K562 (cell line): ENCODE measurements around the gene VRK2. TPM values are rescaled to one million over a fixed set of nuclear protein-coding genes. Genes with fewer than 3 reads are reported as not detected.
A peak's percentile ranks its signal among the peaks of the same experiment; 100 is the strongest.

ENCODE experiments used
- BHLHE40 ChIP-seq: IDR thresholded peaks from 2 replicates; pipeline ENCODE4 v1.6.1; 2011; ENCODE audit warnings: low read length, improper control_type of control experiment
- JUNB ChIP-seq: fragments of 450-650 bp; formaldehyde crosslinking; conservative IDR thresholded peaks from 2 replicates; pipeline ENCODE4 v1.4.0; 2020; ENCODE audit warnings: mild to moderate bottlenecking
- PYGO2 ChIP-seq: fragments of 450-650 bp; IDR thresholded peaks from 2 replicates; pipeline ENCODE4 v1.6.1; 2016; ENCODE audit warnings: mild to moderate bottlenecking, missing genetic modification characterization, moderate library complexity, missing compliant biosample characterization
- RBM15 ChIP-seq: fragments of 200-400 bp; formaldehyde crosslinking; IDR thresholded peaks from 2 replicates; pipeline ENCODE4 v1.6.1; 2018; ENCODE audit warnings: mild to moderate bottlenecking, low read length, moderate library complexity; ENCODE audit not compliant: insufficient read depth
- SNRNP70 ChIP-seq: fragments of 200-400 bp; formaldehyde crosslinking; optimal IDR thresholded peaks from 2 replicates; pipeline ENCODE3; 2017; ENCODE audit warnings: low read depth, low read length
- SRSF9 ChIP-seq: fragments of 200-400 bp; formaldehyde crosslinking; IDR thresholded peaks from 2 replicates; pipeline ENCODE4 v1.6.1; 2017; ENCODE audit warnings: low read depth, low read length, borderline replicate concordance
- TSC22D4 ChIP-seq: fragments of 450-650 bp; IDR thresholded peaks from 2 replicates; pipeline ENCODE4 v1.6.1; 2016; ENCODE audit warnings: missing genetic modification characterization, missing biosample characterization, control low read depth
- ZKSCAN8 ChIP-seq: fragments of 200-800 bp; sonication (Bioruptor generic); IDR thresholded peaks from 2 replicates; pipeline ENCODE4 v1.6.1; 2016; ENCODE audit warnings: missing genetic modification characterization, missing compliant biosample characterization
- polyA plus RNA-seq, 8 experiments: library from polyadenylated mRNA; depleted of rRNA in 4 of 8; stranded (reverse) in 5 of 8; unstranded in 3 of 8; fragments of >200 nt; fragmentation: Nextera tagmentation in 2 of 8; fragmentation: Illumina TruSeq in 1 of 8; extraction: Ambion mirVana in 2 of 8; extraction: Trizol in 1 of 8; gene quantifications; 2 replicates each; pipeline versions ENCODE4 v1.2.1 to v1.2.3, GENCODE V29; 2011 to 2014; ENCODE audit warnings: inconsistent platforms in 1 of 8, missing spikeins in 1 of 8
- total RNA-seq, 7 experiments: library from RNA; depleted of rRNA in 6 of 7; stranded (reverse); fragments of >200 nt in 6 of 7; fragmentation: Illumina TruSeq in 2 of 7; extraction: Trizol in 2 of 7; gene quantifications; 2 replicates each; pipeline versions ENCODE4 v1.2.1 to v1.2.3, GENCODE V29; 2011 to 2021; ENCODE audit warnings: low replicate concordance in 1 of 7
- TF ChIP-seq, protein P1 (sequence below): sonication (generic); formaldehyde crosslinking; IDR thresholded peaks from 2 replicates; pipeline ENCODE4 v1.8.1; 2023; ENCODE audit warnings: mild to moderate bottlenecking, missing genetic modification reagents
- TF ChIP-seq, protein P2 (sequence below): fragments of 450-650 bp; formaldehyde crosslinking; IDR thresholded peaks from 2 replicates; pipeline ENCODE4 v1.4.0; 2022; ENCODE audit warnings: missing genetic modification characterization
- TF ChIP-seq, protein P3 (sequence below): fragments of 250-450 bp; sonication (Bioruptor Pico); IDR thresholded peaks from 2 replicates; pipeline ENCODE4 v1.5.0; 2021; ENCODE audit warnings: mild to moderate bottlenecking, borderline replicate concordance
- TF ChIP-seq, protein P4 (sequence below): fragments of 250-450 bp; sonication (Bioruptor Pico); IDR thresholded peaks from 2 replicates; pipeline ENCODE4 v1.8.0; 2021; ENCODE audit warnings: moderate library complexity, mild to moderate bottlenecking, inconsistent platforms
- TF ChIP-seq, protein P5 (sequence below), 2 experiments: fragments of 450-650 bp; IDR thresholded peaks; 2 replicates each; pipeline ENCODE4 v1.6.1; 2016; ENCODE audit warnings: mild to moderate bottlenecking in 2 of 2, borderline replicate concordance in 1 of 2, low read depth in 1 of 2, moderate library complexity in 1 of 2

VRK2 gene
- total and polyA plus RNA-seq, 9 of the 15 experiments (the other 6 are each of a cell fraction or from before 2014, with no cell fraction given): 22.6 to 49.2 (median 36.2) TPM

DNA sequence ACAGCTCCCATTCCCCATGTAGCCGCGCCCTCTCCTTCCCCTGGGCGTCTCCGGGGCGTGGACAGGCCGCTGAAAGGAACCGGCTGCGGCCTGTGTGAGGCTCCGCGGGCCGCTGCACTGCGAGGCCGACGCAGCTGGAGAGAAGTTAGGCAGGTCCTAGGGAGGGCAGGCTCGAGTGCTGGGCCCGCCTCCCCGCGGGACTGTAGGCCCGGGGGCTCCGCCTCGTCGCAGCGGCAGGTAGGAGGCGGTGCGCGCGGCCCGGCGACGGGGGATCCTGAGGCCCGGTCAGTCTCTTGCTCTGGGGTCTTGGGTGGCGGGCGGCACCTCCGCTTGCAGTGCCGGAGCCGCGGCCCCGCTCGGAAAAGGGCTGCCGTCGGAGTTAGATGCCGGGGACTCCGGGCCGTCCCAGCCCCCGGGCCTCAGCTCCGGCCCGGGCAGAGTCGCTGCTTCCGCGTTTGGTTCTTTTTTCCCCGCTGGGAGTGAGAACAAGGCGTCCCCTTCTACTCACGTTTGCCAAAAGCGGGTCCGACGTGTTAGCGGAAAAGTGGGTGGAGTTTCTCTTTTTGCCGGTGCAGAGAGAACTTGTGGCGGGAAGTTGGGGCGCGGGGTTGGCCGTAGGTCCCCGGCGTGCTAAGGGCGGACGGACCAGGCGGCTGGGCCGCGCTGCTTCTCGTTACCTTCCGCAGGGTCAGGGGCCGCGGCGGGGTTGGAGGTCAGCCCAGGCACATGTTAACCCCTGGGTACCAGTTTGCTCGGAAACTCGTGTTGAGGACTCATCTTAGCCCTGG, at the start of gene VRK2 (continued):
- TF ChIP-seq, protein P1, sequence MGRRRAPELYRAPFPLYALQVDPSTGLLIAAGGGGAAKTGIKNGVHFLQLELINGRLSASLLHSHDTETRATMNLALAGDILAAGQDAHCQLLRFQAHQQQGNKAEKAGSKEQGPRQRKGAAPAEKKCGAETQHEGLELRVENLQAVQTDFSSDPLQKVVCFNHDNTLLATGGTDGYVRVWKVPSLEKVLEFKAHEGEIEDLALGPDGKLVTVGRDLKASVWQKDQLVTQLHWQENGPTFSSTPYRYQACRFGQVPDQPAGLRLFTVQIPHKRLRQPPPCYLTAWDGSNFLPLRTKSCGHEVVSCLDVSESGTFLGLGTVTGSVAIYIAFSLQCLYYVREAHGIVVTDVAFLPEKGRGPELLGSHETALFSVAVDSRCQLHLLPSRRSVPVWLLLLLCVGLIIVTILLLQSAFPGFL: no peak
- TF ChIP-seq, protein P2, sequence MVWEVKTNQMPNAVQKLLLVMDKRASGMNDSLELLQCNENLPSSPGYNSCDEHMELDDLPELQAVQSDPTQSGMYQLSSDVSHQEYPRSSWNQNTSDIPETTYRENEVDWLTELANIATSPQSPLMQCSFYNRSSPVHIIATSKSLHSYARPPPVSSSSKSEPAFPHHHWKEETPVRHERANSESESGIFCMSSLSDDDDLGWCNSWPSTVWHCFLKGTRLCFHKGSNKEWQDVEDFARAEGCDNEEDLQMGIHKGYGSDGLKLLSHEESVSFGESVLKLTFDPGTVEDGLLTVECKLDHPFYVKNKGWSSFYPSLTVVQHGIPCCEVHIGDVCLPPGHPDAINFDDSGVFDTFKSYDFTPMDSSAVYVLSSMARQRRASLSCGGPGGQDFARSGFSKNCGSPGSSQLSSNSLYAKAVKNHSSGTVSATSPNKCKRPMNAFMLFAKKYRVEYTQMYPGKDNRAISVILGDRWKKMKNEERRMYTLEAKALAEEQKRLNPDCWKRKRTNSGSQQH (CRISPR knock-in tag): no peak
- TF ChIP-seq JUNB: no peak
- TF ChIP-seq, protein P3, sequence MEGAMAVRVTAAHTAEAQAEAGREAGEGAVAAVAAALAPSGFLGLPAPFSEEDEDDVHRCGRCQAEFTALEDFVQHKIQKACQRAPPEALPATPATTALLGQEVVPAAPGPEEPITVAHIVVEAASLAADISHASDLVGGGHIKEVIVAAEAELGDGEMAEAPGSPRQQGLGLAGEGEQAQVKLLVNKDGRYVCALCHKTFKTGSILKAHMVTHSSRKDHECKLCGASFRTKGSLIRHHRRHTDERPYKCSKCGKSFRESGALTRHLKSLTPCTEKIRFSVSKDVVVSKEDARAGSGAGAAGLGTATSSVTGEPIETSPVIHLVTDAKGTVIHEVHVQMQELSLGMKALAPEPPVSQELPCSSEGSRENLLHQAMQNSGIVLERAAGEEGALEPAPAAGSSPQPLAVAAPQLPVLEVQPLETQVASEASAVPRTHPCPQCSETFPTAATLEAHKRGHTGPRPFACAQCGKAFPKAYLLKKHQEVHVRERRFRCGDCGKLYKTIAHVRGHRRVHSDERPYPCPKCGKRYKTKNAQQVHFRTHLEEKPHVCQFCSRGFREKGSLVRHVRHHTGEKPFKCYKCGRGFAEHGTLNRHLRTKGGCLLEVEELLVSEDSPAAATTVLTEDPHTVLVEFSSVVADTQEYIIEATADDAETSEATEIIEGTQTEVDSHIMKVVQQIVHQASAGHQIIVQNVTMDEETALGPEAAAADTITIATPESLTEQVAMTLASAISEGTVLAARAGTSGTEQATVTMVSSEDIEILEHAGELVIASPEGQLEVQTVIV (CRISPR knock-in tag): no peak
- no peak for TF ChIP-seq RBM15
- TF ChIP-seq PYGO2 (tag): no peak
- no peak for TF ChIP-seq TSC22D4
- TF ChIP-seq, protein P4, sequence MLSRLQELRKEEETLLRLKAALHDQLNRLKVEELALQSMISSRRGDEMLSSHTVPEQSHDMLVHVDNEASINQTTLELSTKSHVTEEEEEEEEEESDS (CRISPR knock-in tag): no peak
- TF ChIP-seq BHLHE40: peak; percentile 48; the same call in 1 of the 2 replicates
- no peak for TF ChIP-seq SRSF9
- TF ChIP-seq, protein P5, sequence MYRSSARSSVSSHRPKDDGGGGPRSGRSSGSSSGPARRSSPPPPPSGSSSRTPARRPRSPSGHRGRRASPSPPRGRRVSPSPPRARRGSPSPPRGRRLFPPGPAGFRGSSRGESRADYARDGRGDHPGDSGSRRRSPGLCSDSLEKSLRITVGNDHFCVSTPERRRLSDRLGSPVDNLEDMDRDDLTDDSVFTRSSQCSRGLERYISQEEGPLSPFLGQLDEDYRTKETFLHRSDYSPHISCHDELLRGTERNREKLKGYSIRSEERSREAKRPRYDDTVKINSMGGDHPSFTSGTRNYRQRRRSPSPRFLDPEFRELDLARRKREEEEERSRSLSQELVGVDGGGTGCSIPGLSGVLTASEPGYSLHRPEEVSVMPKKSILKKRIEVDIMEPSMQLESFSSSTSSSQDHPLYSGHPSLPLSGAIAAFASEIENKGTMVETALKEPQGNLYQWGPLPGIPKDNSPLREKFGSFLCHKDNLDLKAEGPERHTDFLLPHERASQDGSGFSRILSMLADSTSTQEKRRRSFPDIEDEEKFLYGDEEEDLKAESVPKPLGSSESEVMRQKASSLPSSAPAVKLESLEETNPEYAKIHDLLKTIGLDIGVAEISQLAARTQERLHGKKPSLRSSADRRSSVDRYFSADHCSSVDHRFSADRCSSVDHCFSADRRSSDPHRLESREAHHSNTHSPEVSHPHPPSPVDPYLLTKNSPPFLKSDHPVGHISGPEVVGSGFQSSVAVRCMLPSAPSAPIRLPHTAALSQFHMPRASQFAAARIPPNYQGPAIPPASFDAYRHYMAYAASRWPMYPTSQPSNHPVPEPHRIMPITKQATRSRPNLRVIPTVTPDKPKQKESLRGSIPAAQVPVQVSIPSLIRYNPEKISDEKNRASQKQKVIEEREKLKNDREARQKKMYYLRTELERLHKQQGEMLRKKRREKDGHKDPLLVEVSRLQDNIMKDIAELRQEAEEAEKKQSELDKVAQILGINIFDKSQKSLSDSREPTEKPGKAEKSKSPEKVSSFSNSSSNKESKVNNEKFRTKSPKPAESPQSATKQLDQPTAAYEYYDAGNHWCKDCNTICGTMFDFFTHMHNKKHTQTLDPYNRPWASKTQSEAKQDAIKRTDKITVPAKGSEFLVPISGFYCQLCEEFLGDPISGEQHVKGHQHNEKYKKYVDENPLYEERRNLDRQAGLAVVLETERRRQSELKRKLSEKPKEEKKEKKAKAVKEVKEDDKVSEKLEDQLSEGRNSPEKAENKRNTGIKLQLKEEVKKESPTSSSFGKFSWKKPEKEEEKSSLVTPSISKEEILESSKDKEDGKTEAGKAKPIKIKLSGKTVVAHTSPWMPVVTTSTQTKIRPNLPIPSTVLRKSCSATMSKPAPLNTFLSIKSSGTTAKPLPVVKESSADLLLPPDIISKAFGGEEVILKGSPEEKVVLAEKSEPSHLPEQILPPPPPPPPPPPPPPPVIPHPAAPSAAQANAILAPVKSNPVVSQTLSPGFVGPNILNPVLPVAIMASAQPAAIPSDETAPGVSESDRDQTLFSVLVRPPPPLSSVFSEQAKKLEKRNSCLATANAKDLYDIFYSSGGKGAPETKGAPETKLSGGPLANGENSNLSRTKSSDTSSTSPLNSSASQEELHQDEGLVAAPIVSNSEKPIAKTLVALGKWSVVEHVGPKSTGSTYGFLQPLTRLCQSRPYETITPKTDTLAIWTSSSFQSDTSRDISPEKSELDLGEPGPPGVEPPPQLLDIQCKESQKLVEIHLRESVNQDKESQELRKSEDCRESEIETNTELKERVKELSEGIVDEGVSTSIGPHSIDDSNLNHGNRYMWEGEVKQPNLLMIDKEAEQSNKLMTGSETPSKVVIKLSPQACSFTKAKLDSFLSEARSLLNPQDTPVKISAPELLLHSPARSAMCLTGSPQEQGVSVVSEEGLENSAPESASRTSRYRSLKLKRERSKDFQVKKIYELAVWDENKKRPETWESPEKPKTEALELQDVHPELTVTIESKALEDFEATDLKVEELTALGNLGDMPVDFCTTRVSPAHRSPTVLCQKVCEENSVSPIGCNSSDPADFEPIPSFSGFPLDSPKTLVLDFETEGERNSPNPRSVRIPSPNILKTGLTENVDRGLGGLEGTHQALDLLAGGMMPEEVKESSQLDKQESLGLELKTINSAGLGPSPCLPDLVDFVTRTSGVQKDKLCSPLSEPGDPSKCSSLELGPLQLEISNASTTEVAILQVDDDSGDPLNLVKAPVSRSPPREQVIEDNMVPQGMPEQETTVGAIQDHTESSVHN (IDR thresholded peaks at IDR 0.05; ENCODE audit: borderline replicate concordance in 1 of 2, low read depth in 1 of 2): no peak
- TF ChIP-seq ZKSCAN8 (CRISPR knock-in tag): no peak
- TF ChIP-seq SNRNP70: no peak
